Spleen (tissue), 7 donors: Measurements from ENCODE around the gene KRT71.

Experiments
- POLR2AphosphoS5 ChIP-seq, 3 donors: sonication (generic); formaldehyde crosslinking; IDR thresholded peaks; one replicate each; pipeline ENCODE4 v1.5.1; 2017; ENCODE audit warnings: antibody characterized with exemption in 3 of 3
- TF ChIP-seq, protein P1 (sequence below), 11 experiments: fragments of 200-600 bp in 7 of 11; fragments of 450-650 bp in 4 of 11; sonication (generic) in 4 of 11; IDR thresholded peaks in 8 of 11; conservative IDR thresholded peaks in 3 of 11; 1 replicate in 7 of 11; 2 replicates in 4 of 11; pipeline versions ENCODE4 v1.4.0 to v1.8.0; 2016 to 2021; ENCODE audit warnings: antibody characterized with exemption in 11 of 11, inconsistent platforms in 4 of 11, mild to moderate bottlenecking in 1 of 11
- donor health status: DM: no; HTN: no; CAD: no; lungs with moderate emphysema.
- donor health status: DM: no; HTN: no; CAD: no.
- donor health status: DM: no; HTN: no; CAD: no.

DNA sequence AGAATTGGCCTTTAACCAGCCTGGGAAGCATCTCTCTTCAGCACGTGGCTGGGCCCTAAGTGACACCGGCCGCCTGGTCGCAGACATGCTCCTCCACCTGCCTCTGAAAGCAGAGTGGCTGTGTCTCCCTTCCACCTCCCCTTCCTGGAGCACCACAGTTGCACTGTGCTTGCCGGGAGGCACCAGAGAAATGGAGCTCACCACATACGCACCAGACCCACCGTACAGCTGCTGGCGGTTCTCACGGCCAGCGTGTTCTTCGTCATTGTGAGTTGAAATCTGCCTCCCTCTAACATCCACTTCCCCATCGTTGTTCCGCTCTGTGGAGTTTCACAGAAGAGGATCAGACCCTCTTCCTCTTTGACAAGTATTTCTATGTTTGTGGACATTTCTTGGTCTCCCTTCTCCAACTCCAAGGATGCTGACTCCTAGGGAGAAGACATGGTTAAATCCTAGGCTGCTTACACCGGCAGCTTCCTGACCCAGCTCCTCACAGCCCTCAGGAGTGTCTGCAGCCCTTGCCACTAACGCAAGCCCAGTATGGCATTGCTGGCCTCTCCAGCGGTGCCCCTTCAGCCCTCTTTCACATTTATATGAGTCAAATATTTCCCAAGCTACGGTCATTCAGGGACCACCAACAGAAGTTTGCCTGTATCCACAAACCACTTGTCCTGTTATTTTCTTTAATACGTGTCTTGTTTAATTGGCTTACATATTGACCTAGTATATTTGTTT lies 21.2 kb downstream of the KRT71 start:
- TF ChIP-seq, protein P1, sequence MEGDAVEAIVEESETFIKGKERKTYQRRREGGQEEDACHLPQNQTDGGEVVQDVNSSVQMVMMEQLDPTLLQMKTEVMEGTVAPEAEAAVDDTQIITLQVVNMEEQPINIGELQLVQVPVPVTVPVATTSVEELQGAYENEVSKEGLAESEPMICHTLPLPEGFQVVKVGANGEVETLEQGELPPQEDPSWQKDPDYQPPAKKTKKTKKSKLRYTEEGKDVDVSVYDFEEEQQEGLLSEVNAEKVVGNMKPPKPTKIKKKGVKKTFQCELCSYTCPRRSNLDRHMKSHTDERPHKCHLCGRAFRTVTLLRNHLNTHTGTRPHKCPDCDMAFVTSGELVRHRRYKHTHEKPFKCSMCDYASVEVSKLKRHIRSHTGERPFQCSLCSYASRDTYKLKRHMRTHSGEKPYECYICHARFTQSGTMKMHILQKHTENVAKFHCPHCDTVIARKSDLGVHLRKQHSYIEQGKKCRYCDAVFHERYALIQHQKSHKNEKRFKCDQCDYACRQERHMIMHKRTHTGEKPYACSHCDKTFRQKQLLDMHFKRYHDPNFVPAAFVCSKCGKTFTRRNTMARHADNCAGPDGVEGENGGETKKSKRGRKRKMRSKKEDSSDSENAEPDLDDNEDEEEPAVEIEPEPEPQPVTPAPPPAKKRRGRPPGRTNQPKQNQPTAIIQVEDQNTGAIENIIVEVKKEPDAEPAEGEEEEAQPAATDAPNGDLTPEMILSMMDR (IDR thresholded peaks at IDR 0.05 in 8 of 11, conservative IDR thresholded peaks at IDR 0.05 in 3 of 11) = no peak
- peak; percentile 37 to 65 (median 41) for TF ChIP-seq POLR2AphosphoS5 (IDR thresholded peaks at IDR 0.05)
